Epithelial cell of prostate (primary cell): ENCODE results near the gene PARD3B.

Experiments
- DNase-seq: peaks from one replicate; pipeline ENCODE4 v3.0.0-alpha.2; 2011; ENCODE audit warnings: low read depth, low spot score
- H3K27ac ChIP-seq: fragments of 450-650 bp; 2 replicates; pipeline ENCODE4 v1.5.1; 2017; ENCODE audit warnings: mild to moderate bottlenecking

Gene PARD3B

GRCh38 chr2:204738721-204739120 is 193.4 kb downstream of the PARD3B start:
- DNase-seq, result no peak
- no peak overlapping the region for H3K27ac ChIP-seq

GRCh38 chr2:204743393-204743960 is 198.2 kb downstream of the PARD3B start:
- no peak overlapping the region for H3K27ac ChIP-seq
- no peak for DNase-seq

- H3K27ac ChIP-seq, result no peak overlapping the region
- no peak for DNase-seq
Observed at GRCh38 chr2:204744506-204744905, 199.2 kb downstream of the PARD3B start.

DNA sequence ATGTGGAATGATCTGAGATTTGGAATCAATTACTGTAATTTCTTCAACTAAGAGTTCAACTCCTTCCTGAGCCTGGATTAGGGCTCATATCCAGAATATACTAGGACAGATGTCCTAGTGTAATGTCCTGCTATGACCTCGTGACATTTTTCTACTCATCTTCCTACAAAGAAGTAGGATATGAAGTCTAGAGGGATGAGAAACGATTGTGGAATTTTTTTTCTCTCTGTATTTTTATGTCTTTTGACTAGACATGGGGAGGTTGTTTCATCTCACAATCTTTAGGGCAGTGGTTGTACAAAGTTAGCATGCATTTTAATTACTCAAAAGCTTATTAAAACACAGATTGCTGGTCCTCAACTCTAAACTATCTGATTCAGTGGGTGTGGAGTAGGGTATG is 203.0 kb downstream of the PARD3B start:
- DNase-seq, result no peak

GRCh38 chr2:204749319-204749718 is 204.0 kb downstream of the PARD3B start:
- no peak overlapping the region for H3K27ac ChIP-seq
- no peak for DNase-seq

More for the DNA sequence above, 203.0 kb downstream of the PARD3B start:
- no peak overlapping the region for H3K27ac ChIP-seq

DNA sequence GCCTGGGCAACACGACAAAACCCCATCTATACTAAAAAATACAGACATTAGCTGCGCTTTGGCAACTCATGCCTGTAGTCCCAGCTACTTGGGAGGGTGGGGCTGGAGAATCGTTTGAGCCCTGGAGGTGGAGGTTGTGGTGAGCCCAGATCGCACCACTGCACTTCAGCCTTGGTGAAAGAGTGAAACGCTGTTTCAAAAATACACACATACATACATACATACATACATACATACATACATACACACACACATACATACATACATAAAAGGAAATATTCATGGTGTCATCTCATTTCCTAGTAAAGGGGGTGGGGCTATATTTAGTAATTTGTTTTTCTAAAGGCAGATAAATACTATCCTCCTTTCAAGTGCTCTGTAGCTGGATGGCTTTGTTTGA is 205.1 kb downstream of the PARD3B start:
- no peak for DNase-seq

DNA sequence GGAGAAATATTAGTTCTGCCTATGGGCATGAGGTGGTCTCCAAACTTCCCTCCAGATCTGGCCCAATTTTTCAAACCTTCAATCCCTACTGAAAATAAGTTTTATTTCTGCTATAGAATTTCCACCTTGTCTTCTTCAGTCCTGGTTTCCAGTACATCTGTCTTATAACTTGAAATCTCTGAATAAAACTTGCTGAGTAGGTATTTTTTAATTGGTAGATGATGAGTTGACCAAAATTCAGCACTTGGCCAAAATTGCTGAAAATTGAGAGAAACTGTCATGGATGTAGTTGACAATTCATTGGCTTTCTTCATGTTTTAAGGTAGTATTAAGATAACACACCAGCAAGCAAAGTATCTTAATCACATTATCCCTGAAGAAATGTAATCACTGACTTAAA is 206.2 kb downstream of the PARD3B start:
- no peak overlapping the region for H3K27ac ChIP-seq
- no peak for DNase-seq

More for the DNA sequence above, 205.1 kb downstream of the PARD3B start:
- H3K27ac ChIP-seq, result no peak overlapping the region

DNA sequence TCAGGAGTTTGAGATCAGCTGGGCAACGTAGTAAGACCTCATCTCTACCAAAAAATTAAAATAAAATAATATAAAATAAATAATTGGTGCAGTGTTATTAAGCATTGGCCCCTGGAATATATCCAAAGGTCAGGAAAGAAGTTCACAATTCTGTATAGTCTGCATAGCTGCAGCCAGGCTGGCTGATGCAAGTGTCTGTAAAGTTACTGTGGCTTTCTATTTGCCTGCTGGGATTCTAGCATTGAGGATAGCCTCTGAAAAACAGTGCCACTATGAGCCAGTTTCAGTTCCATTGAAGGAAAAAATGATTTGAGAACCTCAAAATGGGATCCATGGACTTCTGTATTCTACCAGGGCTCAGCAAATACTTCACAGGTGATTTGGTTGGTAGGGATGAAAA is 208.6 kb downstream of the PARD3B start:
- peak overlapping the region; percentile 24 for H3K27ac ChIP-seq
- DNase-seq, result no peak

DNA sequence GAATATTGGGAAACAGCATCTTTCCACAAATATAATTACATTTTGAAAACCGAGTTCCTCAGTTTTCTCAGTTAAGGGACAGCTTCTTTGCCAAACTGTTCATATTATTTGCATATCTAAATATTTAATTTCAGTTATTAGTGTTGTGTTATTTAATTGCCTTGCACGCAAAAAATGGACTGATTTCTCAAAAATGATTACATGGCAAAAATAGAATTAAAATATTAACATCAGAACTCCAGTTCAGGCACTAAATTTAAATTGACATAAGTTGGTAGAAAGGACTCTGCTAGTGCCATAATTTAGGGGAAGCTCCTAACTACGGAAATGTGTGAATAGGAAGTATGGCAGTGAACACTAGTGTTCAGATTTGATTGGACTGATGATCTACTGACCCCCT is 209.6 kb downstream of the PARD3B start:
- DNase-seq, result no peak
- no peak overlapping the region for H3K27ac ChIP-seq

DNA sequence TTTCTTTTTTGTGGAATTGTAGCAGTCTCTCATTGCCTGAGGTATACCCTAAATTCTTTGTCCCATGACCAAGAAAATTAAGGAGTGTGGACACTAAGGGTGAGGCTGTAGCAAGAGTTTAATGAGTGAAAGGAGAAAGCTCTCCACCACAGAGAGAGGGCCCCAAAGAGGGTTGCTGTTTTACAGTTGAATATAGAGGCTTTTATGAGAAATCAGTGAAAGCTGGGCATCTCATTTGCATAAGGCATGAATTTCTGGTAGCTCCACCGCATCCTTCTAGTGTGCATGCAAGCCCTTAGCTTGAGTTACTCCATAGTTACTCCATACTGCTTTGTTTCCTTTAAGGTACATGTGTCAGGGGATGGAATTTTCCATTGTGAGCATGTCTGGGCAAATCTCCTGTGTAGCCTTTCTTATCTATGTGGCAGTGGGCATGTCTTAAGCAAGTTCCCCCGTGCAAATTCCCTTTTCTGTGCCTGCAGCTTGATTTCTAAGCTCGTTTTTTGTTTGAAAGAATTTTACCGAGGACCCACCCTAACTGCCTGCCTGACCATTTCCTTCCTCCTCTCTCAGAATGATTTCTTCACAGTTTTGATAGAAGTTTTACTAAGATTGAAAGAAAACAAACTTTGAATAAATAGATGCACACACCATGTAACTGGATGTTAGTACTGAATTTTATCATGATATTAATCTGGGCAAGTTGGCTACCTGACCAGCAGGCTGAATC is 218.9 kb downstream of the PARD3B start:
- H3K27ac ChIP-seq, result no peak overlapping the region
- DNase-seq, result no peak

DNA sequence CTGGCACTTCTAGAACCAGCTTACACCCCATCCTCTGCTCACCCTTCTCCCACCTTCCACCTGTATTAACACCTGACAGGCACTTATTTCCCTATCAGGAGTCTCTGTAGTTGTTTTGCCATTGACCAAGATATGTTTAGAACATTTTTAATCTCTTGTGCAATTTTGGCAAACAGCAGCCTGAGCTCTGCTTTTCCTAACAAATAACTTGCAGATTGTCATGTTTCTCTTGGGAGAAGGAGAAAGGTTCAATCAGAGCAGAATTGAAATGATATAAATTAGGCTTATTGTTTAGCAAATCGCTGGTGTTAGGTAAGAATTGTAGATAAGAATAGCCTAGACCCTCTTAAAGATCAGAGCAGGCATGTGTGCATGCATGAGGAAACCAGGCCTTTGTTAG is 225.5 kb downstream of the PARD3B start:
- DNase-seq, result no peak
- no peak overlapping the region for H3K27ac ChIP-seq

GRCh38 chr2:204771721-204772120 is 226.4 kb downstream of the PARD3B start:
- no peak for DNase-seq

DNA sequence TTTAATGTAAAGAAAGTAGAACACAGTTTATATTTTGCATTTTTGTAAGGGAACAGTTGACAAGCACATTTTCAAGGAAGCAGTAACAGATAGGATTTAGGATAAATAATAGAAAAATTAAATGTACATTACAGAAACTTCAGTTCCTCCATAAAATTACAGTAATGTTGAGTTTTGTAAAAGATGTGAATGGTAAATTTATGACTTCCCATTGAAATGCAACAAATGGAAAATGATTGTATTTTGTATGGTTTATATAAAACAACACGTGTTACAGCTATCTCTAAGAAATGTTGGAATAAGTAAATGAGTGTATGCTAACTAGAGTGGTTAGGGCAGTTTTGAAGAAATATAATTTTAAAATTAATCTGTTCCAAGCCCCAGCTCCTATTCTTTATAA is 227.3 kb downstream of the PARD3B start:
- no peak for DNase-seq
- no peak overlapping the region for H3K27ac ChIP-seq

More at GRCh38 chr2:204771721-204772120, 226.4 kb downstream of the PARD3B start:
- H3K27ac ChIP-seq, result no peak overlapping the region

DNA sequence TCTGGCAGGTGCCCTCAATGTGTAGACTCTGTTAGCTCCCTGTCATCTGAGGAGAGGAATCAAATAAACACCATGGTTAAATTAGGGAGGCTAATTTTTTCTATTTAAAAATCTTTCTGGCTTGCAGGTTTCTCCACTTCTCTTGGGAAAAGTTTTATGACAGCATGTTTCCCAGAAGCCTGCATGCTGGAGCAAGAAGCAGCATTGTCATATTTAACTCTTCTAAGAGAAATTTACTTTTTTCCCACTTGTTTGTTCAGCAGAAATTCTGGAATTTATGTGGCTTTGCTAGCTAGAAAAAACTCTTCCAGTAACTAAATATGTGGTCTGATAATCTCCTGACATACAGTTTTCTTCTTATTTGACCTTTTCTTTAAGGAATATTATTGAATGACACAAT is 230.5 kb downstream of the PARD3B start:
- no peak overlapping the region for H3K27ac ChIP-seq
- no peak for DNase-seq

DNA sequence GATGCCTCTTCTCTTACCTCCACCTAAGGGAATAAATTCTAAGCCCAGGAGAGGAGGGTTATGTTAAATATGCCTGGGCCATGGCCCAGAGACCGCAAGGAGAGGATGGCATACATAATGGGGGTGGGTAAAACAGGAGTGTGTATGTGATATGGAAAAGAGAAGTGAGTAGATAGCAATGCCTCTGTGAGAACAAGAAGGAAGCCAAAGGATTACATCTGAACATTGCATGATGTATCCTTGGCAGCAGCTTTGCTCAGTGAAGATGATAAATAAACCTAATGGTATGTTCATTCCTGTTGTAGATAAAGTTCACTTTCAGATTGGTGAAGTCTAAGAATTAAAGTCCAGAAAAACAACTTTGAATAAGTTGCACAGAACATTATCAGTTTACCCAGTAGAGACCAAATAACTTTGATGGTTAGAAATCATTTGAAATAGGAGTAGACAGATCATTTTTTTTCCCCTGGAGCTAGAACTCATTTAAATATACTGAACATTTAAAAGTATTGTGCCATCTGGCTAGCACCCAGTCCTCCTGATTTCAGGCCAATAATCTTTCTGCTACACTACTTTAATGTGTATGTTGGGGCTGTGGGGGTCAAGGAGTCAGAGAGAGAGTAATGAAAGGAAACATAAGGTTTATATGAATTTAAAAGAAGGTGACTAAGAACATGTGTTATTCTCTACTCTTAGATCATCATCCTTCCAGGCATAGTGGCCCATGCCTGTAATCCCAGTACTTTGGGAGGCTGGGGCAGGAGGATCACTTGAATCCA is 231.7 kb downstream of the PARD3B start:
- no peak for DNase-seq
- no peak overlapping the region for H3K27ac ChIP-seq

DNA sequence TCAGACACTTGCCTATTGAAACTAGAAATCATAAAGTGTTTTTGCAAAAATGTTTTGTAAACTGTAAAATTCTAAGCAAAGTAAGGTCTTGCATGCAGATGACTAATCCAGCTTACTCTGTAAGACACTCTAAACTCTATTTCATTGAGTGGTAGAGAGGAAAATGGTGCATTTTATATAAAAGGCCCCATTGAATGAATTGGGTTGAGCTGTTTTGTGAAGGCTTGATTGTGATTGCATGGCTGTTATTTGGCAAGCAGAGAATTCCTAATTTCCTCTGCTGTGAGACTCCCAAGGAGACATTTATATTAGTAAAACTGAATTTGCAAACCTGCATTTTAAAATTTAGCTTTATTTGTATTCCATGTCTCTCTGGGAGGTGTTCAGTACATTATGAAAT is 234.5 kb downstream of the PARD3B start:
- no peak overlapping the region for H3K27ac ChIP-seq
- no peak for DNase-seq

GRCh38 chr2:204781941-204782340 is 236.7 kb downstream of the PARD3B start:
- DNase-seq, result no peak
- H3K27ac ChIP-seq, result no peak overlapping the region

DNA sequence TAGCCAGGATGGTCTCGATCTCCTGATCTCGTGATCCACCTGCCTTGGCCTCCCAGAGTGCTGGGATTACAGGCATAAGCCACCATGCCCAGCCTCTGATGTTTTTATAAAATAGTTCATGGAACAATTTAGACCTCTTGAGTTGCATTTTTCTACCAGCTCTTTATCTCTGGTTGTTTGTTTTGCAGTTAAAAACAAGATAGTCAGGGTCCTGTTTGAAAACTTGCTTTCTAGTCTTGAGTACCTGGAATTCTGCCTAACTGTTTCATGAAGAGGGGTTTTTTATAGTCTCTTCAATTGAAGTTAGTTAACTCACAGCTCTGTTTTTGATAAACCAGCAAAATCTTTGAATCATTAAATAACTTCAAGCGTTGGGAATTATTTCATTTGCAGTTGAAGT is 244.8 kb downstream of the PARD3B start:
- H3K27ac ChIP-seq, result no peak overlapping the region
- no peak for DNase-seq

DNA sequence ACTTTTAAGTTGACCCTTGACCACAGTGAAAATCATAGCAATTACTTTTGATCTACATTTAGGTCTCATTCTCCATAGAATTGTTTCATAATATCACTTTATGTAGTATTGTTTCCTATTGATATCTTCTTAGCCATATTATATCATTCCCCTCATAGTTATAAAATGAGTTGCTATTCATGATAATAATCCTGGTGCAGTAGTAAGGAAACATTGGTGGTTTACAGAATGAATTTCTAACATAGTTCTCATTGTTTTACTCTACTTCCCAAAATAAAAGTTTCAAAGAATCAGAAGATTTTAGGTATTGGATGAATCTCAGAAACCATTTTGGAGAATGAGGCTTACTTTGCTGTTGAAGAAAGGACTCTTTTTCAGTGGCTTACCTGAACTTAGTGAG is 246.0 kb downstream of the PARD3B start:
- DNase-seq, result no peak
- no peak overlapping the region for H3K27ac ChIP-seq

- no peak for DNase-seq
- H3K27ac ChIP-seq, result no peak overlapping the region
Observed at GRCh38 chr2:204794624-204795023, 249.3 kb downstream of the PARD3B start.

DNA sequence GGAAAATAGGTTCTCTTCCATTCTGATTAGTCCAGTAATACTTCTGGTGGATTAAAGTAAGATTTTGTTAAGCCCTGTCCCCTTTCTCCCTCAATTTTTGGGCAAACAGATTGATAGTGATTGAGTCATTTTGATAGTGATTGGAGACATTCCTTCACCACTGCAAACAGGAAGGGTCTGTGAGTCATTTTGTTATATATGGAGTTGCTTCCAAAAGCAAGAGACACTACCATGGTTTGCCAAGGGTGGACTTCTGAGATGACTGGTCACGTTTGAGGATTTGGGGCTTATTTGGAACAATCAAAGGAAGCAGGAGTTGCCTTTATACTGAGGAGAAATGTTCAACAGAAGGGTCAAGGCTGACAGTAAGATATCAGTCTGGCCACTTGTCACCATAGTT is 249.9 kb downstream of the PARD3B start:
- DNase-seq, result no peak
- H3K27ac ChIP-seq, result no peak overlapping the region
